CD4-positive, alpha-beta T cell treated with Interleukin-2 at 100 ng/mL for 4 hours (primary cell): ENCODE results near the gene ADAMTSL2.

Source experiments
- DNase-seq: peaks from one replicate; pipeline ENCODE4 v3.0.0-alpha.2; 2020; ENCODE audit warnings: low spot score

Gene ADAMTSL2

DNA sequence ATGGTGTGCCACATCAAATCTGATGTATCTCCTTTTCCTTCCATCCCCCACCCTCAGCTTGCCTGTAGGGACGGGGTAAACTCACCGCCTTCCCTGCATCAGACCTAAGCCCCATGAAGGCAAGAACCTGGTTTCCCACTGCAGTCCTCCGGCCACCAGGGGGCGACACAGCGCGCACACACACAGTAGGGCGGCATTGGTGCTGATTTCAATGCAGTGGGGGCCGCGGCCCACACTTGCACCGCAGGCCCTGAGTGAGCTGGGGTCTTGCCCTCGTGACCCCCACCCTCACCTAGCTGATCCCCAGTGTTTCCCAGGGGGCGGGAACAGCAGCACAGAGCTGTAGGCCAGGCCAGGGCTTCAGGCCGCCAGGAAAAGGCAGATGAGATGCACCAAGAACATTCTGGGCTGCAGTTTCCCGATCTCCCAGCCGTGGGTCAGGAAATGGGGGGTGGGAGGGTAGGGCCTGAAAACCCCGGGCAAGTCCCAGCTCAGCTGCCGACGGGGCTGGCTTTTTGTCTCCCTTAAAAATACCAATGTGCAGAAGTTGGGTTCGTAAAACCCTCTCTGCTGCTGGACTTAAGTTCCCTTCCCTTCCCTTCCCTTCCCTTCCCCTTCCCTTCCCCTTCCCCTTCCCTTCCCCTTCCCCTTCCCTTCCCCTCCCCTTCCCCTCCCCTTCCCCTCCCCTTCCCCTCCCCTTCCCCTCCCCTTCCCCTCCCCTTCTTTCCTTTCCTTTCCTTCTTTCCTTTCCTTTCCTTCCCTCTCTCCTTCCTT lies 55.1 kb downstream of the ADAMTSL2 start:
- peak; percentile 24 for DNase-seq

DNA sequence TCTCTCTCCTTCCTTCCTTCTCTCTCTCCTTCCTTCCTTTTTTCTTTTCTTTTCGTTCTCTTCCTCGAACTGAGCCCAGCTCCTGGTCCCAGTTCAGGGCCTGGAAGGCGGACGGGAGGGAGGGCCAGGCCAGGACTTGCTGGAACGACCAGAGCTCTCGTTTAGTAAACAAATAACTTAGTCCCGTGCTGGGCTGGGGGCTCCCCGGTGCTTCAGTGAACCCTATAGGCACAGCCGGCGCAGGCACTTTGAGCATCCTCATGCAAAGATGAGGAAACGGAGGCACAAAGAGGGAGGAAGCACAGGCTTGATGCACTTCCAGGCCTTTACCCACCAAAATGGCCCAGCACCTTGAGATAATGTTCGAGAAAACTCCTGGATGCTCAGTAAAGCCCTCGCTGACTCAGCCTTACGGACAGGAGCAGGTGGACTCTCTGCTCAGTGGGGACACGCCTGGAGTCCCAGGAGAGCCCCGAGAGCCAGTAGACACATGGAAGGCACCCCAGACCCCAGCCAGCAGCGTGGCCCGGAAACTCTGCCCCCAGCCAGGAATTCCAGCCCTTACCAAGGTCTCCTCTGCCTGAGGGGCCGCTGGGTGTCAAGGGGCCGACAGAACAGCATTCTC lies 55.8 kb downstream of the ADAMTSL2 start:
- no peak for DNase-seq

DNA sequence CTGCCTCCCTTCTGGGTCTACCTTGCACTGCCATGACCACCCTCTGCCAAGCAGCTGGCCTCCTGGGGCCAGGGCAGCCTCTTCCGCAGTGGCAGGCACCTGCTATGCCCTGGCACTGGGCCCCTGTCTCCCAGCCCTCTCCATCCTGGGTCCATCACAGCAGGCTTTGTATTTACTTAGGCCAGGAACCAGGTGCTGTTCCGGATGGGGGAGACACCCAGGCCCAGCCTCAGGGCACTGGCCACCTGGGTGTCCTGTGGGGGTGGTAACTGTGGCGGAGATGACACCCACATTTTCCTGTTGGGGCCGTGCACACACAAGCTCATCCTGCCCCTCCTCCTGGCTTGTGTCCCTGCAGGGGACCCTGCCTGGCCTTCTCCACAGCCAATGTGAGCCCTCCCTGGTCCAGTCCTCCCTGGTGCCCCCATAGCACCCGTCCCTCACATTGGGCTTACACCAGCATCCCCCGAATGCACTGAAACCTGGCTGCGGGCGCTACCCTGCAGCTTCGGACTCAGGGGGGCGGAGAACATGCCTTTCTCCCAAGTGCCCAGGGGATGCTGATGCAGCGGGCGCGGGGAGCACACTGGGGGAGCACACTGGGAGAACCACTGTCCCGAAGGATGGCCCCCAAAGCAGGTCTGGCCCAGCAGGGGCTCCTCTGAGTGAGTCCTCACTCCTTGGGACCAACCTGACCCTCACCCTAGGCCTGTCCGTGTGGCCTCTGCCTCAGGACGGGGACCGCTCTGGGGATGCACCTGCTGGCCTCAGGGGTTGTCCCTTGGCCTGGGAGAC lies 56.8 kb downstream of the ADAMTSL2 start:
- DNase-seq = no peak

DNA sequence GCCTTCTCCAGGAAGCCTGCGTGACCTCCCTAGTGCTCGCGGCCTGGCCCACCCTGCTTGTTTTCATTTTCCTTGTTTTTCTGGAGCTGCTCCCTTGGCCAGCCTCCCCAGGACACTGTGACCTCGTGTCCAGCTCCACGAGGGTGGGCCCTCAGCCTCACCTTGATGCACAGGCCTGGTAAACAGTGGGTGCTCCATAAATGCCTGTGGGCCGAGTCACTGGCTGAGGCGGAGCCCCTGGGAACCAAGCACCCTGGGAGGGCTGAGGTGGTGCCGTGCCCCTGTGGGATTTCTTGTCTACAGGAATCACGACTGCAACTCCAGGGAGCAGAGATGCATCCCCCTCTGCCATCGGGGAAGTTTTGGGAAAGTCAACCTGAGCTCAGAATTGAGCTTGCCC lies 57.5 kb downstream of the ADAMTSL2 start:
- DNase-seq = no peak

DNA sequence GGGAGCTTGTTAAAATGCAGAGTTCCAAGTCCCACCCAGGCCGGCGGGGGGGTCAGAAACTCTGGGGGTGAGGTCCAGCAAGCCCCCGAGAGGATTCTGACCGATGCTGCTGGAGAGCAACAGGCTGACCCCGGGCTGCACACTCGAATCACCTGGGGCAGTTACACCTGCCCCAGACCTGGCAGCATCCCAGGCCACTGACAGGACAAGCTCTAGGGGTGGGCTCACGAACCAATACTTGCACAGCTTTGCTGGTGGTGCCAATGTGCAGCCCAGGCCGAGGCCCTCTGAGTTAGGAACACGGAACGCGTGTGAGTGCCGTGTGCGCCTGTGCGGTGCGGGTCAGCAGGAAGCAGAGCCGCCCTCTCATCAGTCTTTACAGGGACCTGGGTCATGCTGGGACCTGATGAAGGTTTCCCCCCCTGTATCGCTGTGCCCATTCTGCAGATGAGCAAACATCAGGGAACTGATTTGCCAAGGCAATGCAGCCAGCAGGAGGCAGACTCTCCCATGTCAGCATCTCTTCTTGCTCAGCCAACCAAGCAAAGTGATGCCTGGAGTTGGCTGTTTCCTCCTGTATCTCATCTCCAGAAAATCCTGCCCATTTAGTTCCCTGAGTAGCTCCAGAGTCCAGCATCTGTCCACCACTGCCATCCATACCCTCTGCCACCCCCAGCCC lies 58.4 kb downstream of the ADAMTSL2 start:
- no peak for DNase-seq

DNA sequence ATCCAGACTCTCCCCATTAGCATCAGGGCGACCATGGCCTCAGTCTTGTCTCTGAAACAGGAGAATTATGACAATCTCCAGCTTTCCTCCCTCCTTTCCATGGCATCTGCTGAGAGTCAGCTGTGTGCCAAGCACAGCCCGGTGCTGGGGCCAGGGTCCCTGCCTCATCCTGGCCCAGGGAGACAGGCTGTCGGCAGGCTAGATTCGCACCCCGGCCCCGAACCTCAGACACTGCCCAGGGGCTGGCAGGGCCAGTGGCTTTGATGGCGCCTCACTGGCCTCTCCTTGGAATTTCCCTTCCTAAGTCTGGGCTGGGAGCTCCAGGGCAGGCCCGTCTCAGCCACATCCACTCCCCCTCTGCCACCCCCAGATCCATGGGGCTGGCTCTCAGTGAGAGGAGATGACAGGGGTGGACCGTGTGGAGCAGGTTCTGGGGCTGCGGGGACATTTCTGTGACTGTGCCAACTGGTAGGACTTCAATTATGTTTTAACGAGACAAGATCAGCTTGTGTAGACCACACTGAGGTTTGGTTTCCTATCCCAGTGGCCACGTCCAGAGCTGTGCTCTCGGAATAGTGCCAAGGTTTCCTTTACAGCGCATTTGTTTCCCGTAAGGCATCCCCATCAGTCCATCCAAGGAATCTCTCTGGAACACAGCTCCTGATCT lies 59.2 kb downstream of the ADAMTSL2 start:
- no peak for DNase-seq

DNA sequence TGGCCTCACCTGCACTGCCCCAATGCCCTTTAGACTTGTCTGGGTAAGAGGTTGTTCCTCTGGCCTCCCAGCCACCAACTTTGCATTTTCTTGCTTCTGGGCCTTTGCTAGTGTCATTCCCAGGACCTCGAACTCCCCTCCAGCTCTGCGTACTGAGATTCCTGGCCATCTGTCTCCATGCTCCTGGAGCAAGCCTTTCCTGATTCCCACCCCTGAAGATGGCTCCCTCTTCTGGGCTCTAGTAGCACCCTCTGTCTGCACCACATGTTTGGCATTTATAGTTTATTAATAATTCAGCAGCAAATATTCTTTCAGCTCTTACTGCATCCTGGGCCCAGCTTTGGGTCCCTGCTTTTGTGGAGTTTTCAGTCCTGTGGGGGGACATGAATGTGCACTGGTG lies 59.8 kb downstream of the ADAMTSL2 start:
- DNase-seq = no peak

DNA sequence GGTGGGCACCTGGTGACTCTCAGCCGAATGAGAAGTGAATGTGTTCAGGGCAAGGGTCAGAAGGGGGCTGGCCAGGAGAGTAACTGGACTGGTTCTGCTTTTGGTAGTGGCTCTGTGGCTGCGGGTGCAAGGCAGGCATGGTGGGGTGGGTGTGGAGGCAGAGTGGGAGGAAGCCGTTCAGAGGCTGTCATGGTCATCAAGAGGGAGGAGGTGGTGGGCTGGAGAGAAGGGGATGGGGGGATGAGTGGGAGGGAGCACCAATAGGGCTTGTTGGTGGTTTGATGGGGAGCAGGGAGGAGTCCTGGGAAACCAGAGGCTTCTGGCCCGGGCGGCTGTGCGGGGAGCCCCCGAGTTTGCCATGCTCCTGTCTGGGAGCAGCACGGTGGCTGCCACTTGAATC lies 61.4 kb downstream of the ADAMTSL2 start:
- DNase-seq = no peak

DNA sequence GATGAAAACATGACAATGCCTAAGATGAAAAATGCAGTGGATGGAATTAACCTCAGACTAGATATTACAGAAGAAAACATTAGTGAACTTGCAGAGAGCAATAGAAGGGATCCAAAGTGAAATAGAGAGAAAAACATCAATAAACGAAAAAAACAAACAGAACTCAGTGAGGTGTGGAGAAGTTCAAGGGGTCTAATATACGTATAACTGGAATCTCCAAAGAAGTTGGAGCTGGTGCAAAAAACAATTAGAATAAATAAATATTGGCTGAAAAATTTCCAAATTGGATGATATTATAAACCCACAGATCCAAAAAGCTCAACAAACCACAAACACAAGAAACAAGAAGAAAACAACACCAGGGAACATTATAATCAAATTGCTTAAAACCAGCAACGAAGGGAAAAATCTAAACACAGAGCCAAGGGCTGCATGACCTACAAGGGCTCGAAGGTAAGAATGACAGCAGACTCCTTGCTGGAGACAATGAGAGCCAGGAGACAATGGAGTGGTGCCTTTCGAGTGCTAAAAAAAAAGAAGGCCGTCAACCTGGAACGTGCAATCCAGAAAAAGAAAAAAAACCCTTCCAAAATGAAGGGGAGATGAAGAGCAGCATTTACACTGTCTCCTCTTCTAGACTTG lies 62.9 kb downstream of the ADAMTSL2 start:
- DNase-seq = no peak

DNA sequence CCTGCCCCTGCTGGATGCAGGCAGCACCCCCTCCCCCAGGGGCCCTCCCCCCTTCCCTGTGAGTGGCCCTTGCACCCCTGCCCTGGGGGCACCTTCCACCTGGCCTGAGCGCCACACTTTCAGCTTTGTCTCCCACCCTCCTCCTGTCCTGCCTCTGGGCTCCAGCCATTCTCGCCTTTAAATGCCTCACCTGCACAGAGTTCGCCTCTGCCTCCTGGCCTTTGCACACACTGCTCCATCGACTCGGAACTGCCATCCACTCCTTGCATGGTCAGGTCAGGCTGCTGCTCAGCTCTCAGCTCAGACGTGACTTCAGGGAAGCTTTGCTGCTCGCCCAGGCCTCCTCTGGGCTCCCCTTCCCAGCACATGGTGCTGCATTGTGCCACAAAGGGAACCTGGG lies 64.5 kb downstream of the ADAMTSL2 start:
- no peak for DNase-seq

DNA sequence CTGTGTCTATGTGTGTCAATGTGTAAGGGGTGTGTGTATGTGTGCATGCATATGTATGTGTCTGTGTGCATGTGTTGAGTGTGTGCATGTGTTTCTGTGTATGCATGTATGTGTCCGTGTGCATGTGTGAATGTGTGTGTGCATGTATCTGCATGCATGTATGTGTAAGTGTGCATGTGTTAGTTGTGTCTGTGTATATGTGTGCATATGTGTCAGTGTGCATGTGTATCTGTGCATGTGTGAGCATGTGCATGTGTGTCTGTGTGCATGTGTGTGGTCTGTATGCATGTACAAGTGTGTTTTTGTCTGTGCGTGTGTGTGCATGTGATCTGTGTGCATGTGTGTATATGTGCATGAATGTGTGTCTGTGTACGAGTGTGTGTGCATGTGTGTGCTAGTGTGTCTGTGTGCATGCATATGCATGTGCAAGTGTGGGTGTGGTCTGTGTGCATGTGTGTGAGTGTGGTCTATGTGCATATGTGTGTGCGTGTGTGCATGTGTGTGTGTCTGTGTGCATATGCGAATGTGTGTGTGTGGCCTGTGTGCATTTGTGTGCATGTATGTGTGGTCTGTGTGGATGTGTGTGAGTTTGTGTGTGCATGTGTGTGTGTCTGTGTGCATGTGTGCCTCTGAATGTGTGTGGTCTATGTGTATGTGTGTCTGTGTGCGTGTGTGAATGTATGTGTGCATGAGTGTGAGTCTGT lies 65.1 kb downstream of the ADAMTSL2 start:
- DNase-seq = no peak

DNA sequence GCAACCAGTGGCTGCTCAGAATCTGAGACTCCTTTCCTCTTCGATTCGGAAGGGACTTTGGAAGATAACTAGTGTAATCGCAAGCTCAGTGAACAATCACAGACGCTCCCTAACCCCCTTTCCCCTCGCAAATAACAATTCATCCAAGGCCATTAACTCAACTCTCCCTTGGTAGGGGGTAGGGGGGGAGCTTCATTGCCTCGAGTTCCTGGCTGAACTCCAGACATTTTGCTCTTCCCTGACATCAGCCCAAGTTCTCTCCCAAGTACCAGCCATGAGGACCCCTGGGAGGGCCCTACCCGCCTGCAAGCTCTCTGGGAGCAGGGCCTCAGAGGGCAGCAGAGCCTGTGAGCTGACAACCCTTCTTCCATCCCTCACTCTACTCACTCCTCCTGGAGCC lies 66.2 kb downstream of the ADAMTSL2 start:
- no peak for DNase-seq

DNA sequence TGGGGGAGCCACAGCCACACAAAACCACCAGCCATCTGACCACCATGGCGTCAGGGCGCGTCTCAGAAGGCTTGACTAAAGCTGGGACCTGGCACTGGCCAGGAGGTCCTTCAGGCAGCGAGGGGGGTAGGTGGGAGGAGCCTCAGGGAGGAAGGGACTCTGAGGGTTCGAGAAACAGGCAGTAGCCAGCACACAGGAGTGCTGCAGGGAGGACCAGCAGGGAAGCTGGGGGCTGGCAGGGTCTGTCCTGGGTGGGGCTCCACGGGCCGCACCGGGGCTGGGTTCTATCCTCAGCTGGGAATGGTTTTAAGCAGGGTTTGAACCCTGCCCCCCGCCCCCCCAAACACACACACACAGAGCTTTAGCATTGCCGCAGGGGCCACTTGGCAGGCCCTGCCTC lies 67.2 kb downstream of the ADAMTSL2 start:
- no peak for DNase-seq

DNA sequence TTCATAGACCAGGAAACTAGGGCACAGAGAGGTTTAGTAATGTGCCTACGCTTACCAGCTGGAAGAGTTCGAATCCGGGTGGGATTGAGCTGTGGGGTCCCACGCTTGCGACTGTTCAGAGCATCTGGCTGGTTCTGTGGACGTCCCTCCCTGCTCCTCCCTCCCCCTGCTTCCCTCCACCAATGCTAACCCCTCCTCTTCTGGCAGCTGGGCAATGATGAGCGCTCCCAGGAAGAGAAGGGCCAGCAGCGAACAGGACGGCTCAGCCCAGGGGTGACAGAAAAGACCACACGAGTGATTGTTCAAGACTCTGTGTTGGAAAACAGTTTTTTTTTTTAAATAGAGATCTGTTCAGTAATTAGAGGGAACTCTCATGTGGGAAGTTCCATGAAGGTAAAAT lies 67.8 kb downstream of the ADAMTSL2 start:
- no peak for DNase-seq

DNA sequence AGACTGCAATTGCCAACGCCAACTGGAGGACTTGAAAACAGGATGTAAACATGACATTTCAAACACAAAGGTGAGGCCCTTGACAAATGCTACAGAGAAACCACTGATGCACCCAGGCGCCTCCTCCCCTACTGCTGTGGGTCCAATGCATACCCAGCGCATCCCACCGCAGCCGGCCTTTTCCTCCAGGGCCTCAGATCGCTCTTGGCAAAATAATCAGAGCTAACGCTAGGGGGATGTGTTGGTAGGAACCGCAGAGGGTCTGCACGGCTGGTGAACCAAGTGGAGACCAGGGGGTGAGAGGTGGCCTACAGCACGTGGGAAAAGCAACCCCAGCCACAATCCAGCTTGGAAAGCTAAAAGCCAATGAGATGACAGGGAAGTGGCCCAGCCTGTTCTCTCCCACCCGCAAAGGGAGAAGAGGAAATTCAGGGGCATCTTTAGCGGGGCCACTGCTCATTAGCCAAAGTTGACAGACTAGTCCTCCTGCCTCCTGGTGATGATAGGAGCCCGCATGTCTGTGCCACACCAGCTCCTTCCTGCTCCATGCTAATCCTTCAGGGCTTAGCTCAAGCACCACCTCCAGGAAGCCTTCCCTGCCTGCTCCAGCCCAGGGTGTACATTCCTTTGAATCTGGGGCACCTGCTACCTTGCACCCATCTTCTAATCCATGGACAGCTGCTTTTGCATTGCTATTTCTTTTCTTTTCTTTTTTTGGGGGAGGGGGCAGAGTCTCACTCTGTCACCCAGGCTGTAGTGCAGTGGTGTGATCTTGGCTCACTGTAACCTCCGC lies 68.8 kb downstream of the ADAMTSL2 start:
- no peak for DNase-seq

DNA sequence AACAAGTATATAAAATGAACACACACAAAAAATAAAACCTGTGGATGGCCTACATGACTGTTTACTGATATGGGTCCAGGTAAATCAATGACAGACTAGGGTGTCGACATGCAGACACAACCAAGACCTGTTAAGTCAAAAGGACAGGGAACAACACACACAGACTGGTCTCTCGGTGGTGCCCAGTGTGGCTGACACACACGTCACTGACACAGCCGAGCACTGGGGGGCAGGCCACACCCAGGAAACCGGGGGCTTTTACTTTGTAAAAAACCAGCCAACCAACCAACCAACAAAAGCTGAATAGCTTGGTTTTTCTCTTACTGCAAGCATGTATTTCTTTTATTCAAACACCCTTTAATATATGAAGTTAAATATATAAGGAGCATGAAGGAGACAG lies 69.7 kb downstream of the ADAMTSL2 start:
- DNase-seq = peak; percentile 26

DNA sequence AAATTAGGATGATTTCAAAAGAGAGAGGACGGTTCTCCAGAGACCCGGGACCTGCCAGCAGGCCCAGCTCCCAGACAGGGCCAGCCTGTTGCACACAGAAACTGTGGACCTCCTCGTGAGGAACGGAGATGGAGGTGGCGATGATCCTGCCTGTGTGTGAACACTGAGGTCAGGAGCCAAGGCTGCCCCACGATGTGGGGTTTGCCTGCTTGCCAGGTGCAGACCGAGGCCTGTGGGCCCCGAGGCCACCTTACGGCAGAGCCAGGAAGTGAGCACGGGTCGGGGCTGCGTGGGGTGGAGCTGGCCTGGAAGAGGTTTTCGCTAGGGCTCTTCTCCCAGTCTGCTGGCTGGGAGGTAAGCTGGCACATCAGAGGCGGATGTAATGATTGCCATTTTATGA lies 70.4 kb downstream of the ADAMTSL2 start:
- DNase-seq = no peak

DNA sequence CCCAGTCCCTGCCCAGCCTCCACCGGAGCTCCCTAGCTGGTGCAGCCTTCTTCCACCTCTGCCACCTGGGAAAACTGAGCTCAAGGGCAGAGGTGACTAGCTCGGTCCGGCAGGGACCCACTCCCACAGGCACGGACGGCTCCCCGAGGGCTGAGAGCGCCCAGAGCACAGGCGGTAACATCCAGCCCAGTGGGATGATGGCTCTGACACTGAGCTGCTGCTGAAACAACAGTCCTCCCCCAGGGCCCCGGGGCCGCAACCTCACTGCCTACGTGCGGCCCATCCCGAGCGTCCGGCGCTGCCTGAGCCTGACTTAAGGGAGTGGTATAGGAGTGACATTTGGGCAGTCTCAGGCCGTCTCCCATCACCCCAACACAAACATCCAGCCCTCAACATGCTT lies 70.9 kb downstream of the ADAMTSL2 start:
- no peak for DNase-seq

DNA sequence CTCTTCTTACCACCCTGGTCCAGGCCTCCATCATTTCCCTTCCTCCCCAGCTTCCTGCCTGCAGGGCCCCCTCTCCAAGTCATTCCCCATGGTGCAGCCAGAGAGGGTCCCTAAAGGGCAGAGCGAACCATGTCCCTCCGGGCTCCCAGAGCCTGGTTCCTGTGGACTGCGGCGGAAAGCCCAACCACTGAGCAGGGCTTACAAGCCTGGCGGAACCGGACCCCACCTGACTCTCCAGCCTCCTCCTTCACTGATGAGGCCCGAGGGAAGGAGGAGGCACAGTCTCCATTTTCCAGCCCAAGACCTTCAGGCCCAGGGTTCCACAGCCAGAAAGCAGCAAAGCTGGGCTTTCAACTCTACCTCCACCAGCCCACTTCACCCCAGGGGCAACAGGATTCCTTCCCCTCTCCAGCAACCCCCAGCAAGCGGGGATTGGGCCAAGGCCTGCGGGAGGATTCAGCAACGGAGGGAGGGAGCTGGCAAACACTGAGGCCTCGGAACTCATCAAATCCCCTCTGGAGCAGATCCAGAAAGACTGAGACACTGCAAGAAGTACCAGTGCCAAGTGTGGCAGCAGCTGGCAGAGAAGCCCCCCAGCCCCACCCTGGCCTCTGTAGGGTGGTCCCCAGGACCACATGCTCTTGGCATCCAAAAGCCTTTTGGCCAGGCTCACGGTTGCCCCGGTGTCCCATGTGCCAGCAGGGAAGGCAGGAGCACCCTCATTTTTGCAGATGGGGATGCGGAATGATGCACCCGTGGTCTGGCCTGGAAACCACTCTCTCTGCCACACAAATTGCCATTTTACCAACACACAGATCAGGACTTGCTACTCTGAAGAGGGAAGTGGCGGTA lies 71.6 kb downstream of the ADAMTSL2 start:
- no peak for DNase-seq
